Smooth muscle cell (in vitro differentiated cells): Measurements from ENCODE around the gene RPL19. TPM values are rescaled to one million over a fixed set of nuclear protein-coding genes. Genes with fewer than 3 reads are reported as not detected.

Experiments used
- DNase-seq: peaks from one replicate; lab custom pipeline; 2025; ENCODE audit not compliant: unreplicated experiment; lab: John Stamatoyannopoulos, UW
- H2AFZ ChIP-seq: fragments of 200-600 bp; sonication (generic); 2 replicates; pipeline ENCODE4 v1.6.0; 2016; ENCODE audit warnings: antibody characterized with exemption, low read depth, mild to moderate bottlenecking
- H3F3A ChIP-seq: fragments of 200-600 bp; sonication (generic); 2 replicates; pipeline ENCODE4 v1.6.0; 2017; ENCODE audit warnings: antibody characterized with exemption, low read depth
- H3K27ac ChIP-seq: fragments of 200-600 bp; sonication (generic); 2 replicates; pipeline ENCODE4 v1.5.1; 2016; ENCODE audit warnings: low read depth, mild to moderate bottlenecking
- H3K27me3 ChIP-seq: fragments of 200-600 bp; sonication (generic); 2 replicates; pipeline ENCODE4 v1.6.1; 2016; ENCODE audit warnings: low read depth, mild to moderate bottlenecking
- H3K36me3 ChIP-seq: fragments of 200-600 bp; sonication (generic); 2 replicates; pipeline ENCODE4 v1.5.1; 2016; ENCODE audit warnings: low read depth
- H3K4me1 ChIP-seq: fragments of 200-600 bp; sonication (generic); 2 replicates; pipeline ENCODE4 v1.5.1; 2016; ENCODE audit warnings: low read depth
- H3K4me2 ChIP-seq: fragments of 200-600 bp; sonication (generic); 2 replicates; pipeline ENCODE4 v1.6.0; 2016; ENCODE audit warnings: mild to moderate bottlenecking
- H3K4me3 ChIP-seq: fragments of 200-600 bp; sonication (generic); 2 replicates; pipeline ENCODE4 v1.5.1; 2016; ENCODE audit warnings: mild to moderate bottlenecking
- H3K79me2 ChIP-seq: fragments of 200-600 bp; sonication (generic); 2 replicates; pipeline ENCODE4 v1.6.0; 2016; ENCODE audit warnings: low read depth, mild to moderate bottlenecking
- H3K9ac ChIP-seq: fragments of 200-600 bp; sonication (generic); 2 replicates; pipeline ENCODE4 v1.6.0; 2016; ENCODE audit warnings: low read depth
- H3K9me3 ChIP-seq: fragments of 200-600 bp; sonication (generic); replicated peaks from 2 replicates; pipeline ENCODE4 v1.5.1; 2016; ENCODE audit warnings: low read depth
- H4K20me1 ChIP-seq: fragments of 200-600 bp; sonication (generic); 2 replicates; pipeline ENCODE4 v1.6.0; 2016; ENCODE audit warnings: low read depth
- WGBS: methylation state at CpG from one replicate; pipeline ENCODE4 v1.1.7; 2016; ENCODE audit warnings: low lambda C conversion rate; 5-methylcytosine and 5-hydroxymethylcytosine counted together
- polyA plus RNA-seq: library from polyadenylated mRNA; unstranded; fragments of >200 nt; fragmentation: Nextera tagmentation; extraction: Ambion mirVana; gene quantifications from 2 replicates; pipeline ENCODE4 v1.2.1, GENCODE V29; 2016
- total RNA-seq: library from RNA; depleted of rRNA; stranded (reverse); fragments of >200 nt; gene quantifications from 2 replicates; pipeline ENCODE4 v1.2.3, GENCODE V29; 2014
- TF ChIP-seq, protein P1 (sequence below): fragments of 200-600 bp; sonication (generic); IDR thresholded peaks from 2 replicates; pipeline ENCODE4 v1.5.1; 2017; ENCODE audit warnings: borderline replicate concordance, mild to moderate bottlenecking, antibody characterized with exemption; ENCODE audit not compliant: insufficient read depth, poor library complexity, severe bottlenecking

Gene RPL19
- total and polyA plus RNA-seq, 2 experiments from 2014 or later, result 818 to 2,675 TPM

GRCh38 chr17:39183720-39184119 lies 16.4 kb upstream of the RPL19 start:
- Histone ChIP-seq H3K4me3 (no peak overlapping the region), H3K79me2 (no peaks in the 10 kb centered on the region), H3K27me3 (no peaks in the 10 kb centered on the region), H4K20me1 (peaks cover under 1% of the 10 kb centered on the region), H3K36me3 (peaks cover 4% of the 10 kb centered on the region), H3K9me3 (no peaks in the 10 kb centered on the region), H2AFZ (no peak overlapping the region), H3K27ac (no peak overlapping the region), H3K9ac (no peak overlapping the region), H3K4me1 (no peaks in the 10 kb centered on the region), H3F3A (no peaks in the 10 kb centered on the region), H3K4me2 (no peak overlapping the region)
- WGBS, result 97% methylated on average over 10 of the region's 10 CpGs
- TF ChIP-seq, protein P1, sequence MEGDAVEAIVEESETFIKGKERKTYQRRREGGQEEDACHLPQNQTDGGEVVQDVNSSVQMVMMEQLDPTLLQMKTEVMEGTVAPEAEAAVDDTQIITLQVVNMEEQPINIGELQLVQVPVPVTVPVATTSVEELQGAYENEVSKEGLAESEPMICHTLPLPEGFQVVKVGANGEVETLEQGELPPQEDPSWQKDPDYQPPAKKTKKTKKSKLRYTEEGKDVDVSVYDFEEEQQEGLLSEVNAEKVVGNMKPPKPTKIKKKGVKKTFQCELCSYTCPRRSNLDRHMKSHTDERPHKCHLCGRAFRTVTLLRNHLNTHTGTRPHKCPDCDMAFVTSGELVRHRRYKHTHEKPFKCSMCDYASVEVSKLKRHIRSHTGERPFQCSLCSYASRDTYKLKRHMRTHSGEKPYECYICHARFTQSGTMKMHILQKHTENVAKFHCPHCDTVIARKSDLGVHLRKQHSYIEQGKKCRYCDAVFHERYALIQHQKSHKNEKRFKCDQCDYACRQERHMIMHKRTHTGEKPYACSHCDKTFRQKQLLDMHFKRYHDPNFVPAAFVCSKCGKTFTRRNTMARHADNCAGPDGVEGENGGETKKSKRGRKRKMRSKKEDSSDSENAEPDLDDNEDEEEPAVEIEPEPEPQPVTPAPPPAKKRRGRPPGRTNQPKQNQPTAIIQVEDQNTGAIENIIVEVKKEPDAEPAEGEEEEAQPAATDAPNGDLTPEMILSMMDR, result no peak
- DNase-seq, result no peak

DNA sequence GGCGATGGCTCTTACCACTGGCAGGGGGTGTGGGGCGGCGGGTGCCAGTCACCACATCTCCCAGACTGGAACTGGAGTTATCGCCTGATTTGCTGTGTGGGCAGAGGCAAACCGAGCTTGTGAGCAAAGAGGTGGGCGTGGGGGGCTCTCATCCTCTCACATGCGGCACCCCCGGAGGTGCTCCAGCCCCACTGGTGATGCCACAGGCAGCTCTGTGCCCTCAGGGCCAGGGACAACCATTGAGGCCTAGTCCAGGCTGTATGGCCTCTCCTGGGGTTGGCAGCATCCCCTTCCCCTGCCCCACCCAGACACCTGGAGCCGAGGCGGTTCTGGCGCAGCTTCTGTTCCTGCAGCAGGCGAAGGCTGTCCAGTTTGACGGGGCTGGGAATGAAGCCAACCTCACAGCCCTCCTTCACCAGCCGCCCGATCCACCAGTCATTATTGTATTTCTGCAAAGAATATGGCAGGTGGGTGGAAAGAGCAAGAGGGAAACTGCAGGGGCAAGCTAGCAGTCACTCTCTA lies 13.5 kb upstream of the RPL19 start:
- H3K36me3 ChIP-seq, result peaks cover 4% of the 10 kb centered on the region
- no peaks in the 10 kb centered on the region for H3K79me2 ChIP-seq
- TF ChIP-seq, protein P1, result no peak
- H3K27ac ChIP-seq, result no peak overlapping the region
- no peak overlapping the region for H2AFZ ChIP-seq
- H3K9ac ChIP-seq, result no peak overlapping the region
- H3K27me3 ChIP-seq, result no peaks in the 10 kb centered on the region
- no peaks in the 10 kb centered on the region for H4K20me1 ChIP-seq
- WGBS, result 96% methylated on average over 15 of the region's 15 CpGs
- H3K4me3 ChIP-seq, result no peak overlapping the region
- H3F3A ChIP-seq, result no peaks in the 10 kb centered on the region
- no peaks in the 10 kb centered on the region for H3K9me3 ChIP-seq
- DNase-seq, result no peak
- H3K4me2 ChIP-seq, result no peak overlapping the region
- H3K4me1 ChIP-seq, result no peaks in the 10 kb centered on the region

DNA sequence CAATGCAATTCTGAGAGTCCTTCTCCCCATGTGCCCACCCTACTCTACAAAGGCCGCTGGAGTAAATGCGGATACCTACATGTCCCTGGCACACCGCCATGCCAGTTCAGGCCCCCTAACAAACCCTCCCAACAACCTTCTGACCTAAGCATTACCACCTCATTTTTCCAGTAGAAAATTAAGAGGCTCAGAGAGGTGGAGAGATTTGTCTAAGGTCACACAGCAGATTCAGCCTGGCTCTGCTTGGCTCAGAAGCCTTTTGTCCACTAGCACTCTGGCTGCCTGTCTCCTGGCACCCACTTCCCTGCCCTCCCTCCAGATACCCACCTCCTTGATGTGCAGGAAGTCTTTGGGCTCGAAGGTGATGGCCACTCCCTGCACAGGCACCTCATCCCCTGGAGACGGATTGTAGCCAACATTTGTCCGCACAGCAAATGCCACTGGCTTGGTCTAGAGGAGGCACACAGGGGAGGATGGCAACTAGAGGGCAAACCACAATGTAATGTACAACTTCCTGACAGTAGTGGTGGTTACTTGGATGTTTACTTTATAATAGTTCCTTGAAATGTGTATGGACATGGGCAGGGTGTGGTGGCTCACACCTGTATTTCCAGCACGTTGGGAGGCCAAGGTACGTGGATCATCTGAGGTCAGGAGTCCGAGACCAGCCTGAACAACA lies 12.8 kb upstream of the RPL19 start:
- TF ChIP-seq, protein P1, result no peak
- H3K27ac ChIP-seq, result no peak overlapping the region
- H2AFZ ChIP-seq, result no peak overlapping the region
- H3K4me3 ChIP-seq, result no peak overlapping the region
- H3F3A ChIP-seq, result no peaks in the 10 kb centered on the region
- no peaks in the 10 kb centered on the region for H3K27me3 ChIP-seq
- no peak overlapping the region for H3K9ac ChIP-seq
- no peaks in the 10 kb centered on the region for H3K79me2 ChIP-seq
- DNase-seq, result no peak
- no peaks in the 10 kb centered on the region for H3K9me3 ChIP-seq
- no peaks in the 10 kb centered on the region for H4K20me1 ChIP-seq
- WGBS, result 97% methylated on average over 9 of the region's 9 CpGs
- peaks cover 4% of the 10 kb centered on the region for H3K36me3 ChIP-seq
- H3K4me1 ChIP-seq, result no peaks in the 10 kb centered on the region
- no peak overlapping the region for H3K4me2 ChIP-seq
